Measurements from ENCODE around the gene MARK3. TPM values are rescaled to one million over a fixed set of nuclear protein-coding genes. Genes with fewer than 3 reads are reported as not detected.

The MARK3 gene
- total RNA-seq, 1 donor from 2014 or later, result 99.4 TPM

- TF ChIP-seq CTCF (IDR thresholded peaks at IDR 0.05), result no peak
- no peak for DNase-seq
- H3K27ac ChIP-seq, result no peak overlapping the region
These were observed 62.9 kb downstream of the MARK3 start for GRCh38 chr14:103448097-103448496.

GRCh38 chr14:103449634-103450161, 64.5 kb downstream of the MARK3 start:
- Histone ChIP-seq H3K27ac (no peak overlapping the region), H3K9me3 (no peaks in the 10 kb centered on the region), H3K36me3 (peaks cover 17% of the 10 kb centered on the region), H3K27me3 (ENCODE audit: low read depth) (no peaks in the 10 kb centered on the region), H3K4me1 (peaks cover 15% of the 10 kb centered on the region), H3K4me3 (no peak overlapping the region)
- DNase-seq (no peak), ATAC-seq (no peak)
- intact Hi-C loops (cut with DNase I), result no loop called here
- TF ChIP-seq CTCF (IDR thresholded peaks at IDR 0.05), result no peak

More at GRCh38 chr14:103448097-103448496, 62.9 kb downstream of the MARK3 start:
- Histone ChIP-seq H3K4me1 (peaks cover 15% of the 10 kb centered on the region), H3K27me3 (ENCODE audit: low read depth) (no peaks in the 10 kb centered on the region), H3K4me3 (no peak overlapping the region), H3K36me3 (peaks cover 15% of the 10 kb centered on the region), H3K9me3 (no peaks in the 10 kb centered on the region)
- intact Hi-C loops (cut with DNase I), result no loop called here
- peak in 1 of 2 donors; percentile 63 for ATAC-seq

- Histone ChIP-seq H3K9me3 (no peaks in the 10 kb centered on the region), H3K27me3 (ENCODE audit: low read depth) (no peaks in the 10 kb centered on the region), H3K4me3 (no peak overlapping the region), H3K36me3 (peaks cover 19% of the 10 kb centered on the region), H3K4me1 (peaks cover 14% of the 10 kb centered on the region), H3K27ac (no peak overlapping the region)
- intact Hi-C loops (cut with DNase I), result no loop called here
- ATAC-seq (no peak), DNase-seq (no peak)
- TF ChIP-seq CTCF (IDR thresholded peaks at IDR 0.05), result no peak
These were observed 65.2 kb downstream of the MARK3 start for GRCh38 chr14:103450416-103450815.

GRCh38 chr14:103451401-103451800, 66.2 kb downstream of the MARK3 start:
- ATAC-seq (no peak), DNase-seq (no peak)
- no peaks in the 10 kb centered on the region for H3K27me3 ChIP-seq (ENCODE audit: low read depth)
- H3K4me3 ChIP-seq, result no peak overlapping the region
- no peak overlapping the region for H3K27ac ChIP-seq
- no peak for TF ChIP-seq CTCF (IDR thresholded peaks at IDR 0.05)
- no peaks in the 10 kb centered on the region for H3K9me3 ChIP-seq
- peaks cover 16% of the 10 kb centered on the region for H3K4me1 ChIP-seq
- peaks cover 21% of the 10 kb centered on the region for H3K36me3 ChIP-seq
- intact Hi-C loops (cut with DNase I), result no loop called here

GRCh38 chr14:103453791-103454190, 68.6 kb downstream of the MARK3 start:
- no peak overlapping the region for H3K27ac ChIP-seq
- H3K36me3 ChIP-seq, result peaks cover 36% of the 10 kb centered on the region
- DNase-seq (no peak), ATAC-seq (no peak)
- no peaks in the 10 kb centered on the region for H3K9me3 ChIP-seq
- H3K27me3 ChIP-seq (ENCODE audit: low read depth), result no peaks in the 10 kb centered on the region
- intact Hi-C loops (cut with DNase I), result no loop called here
- TF ChIP-seq CTCF (IDR thresholded peaks at IDR 0.05), result no peak
- no peak overlapping the region for H3K4me3 ChIP-seq
- peaks cover 22% of the 10 kb centered on the region for H3K4me1 ChIP-seq
